Dedifferentiated amniotic fluid mesenchymal stem cell (primary cell): ENCODE measurements around the gene FOLR1.

Experiments used
- DNase-seq: peaks from one replicate; pipeline ENCODE4 v3.0.0-alpha.2; 2016; ENCODE audit errors: extremely low spot score

The FOLR1 gene

GRCh38 chr11:72235351-72236057, 43.6 kb downstream of the FOLR1 start:
- no peak for DNase-seq

GRCh38 chr11:72236083-72236697, 44.2 kb downstream of the FOLR1 start:
- DNase-seq = no peak

GRCh38 chr11:72236774-72237111, 44.8 kb downstream of the FOLR1 start:
- no peak for DNase-seq

GRCh38 chr11:72237112-72237931, 45.4 kb downstream of the FOLR1 start:
- no peak for DNase-seq

GRCh38 chr11:72238040-72238450, 46.1 kb downstream of the FOLR1 start:
- no peak for DNase-seq

GRCh38 chr11:72238492-72239312, 46.8 kb downstream of the FOLR1 start:
- no peak for DNase-seq

- no peak for DNase-seq
Measured at GRCh38 chr11:72239313-72239848, 47.4 kb downstream of the FOLR1 start.

- no peak for DNase-seq
Measured at GRCh38 chr11:72239849-72240460, 48.0 kb downstream of the FOLR1 start.

GRCh38 chr11:72240461-72241290, 48.7 kb downstream of the FOLR1 start:
- no peak for DNase-seq

GRCh38 chr11:72241291-72241781, 49.4 kb downstream of the FOLR1 start:
- no peak for DNase-seq

GRCh38 chr11:72242141-72242540, 50.2 kb downstream of the FOLR1 start:
- DNase-seq = no peak

GRCh38 chr11:72243173-72244059, 51.5 kb downstream of the FOLR1 start:
- DNase-seq = no peak

- DNase-seq = no peak
Measured at GRCh38 chr11:72244060-72244360, 52.1 kb downstream of the FOLR1 start, which contains the start of gene PHOX2A. PHOX2A (minus strand) TSS chr11:72244176; CDS start chr11:72244004, 172 bp downstream.

GRCh38 chr11:72244361-72245262, 52.7 kb downstream of the FOLR1 start:
- no peak for DNase-seq

- no peak for DNase-seq
Measured at GRCh38 chr11:72245263-72245816, 53.4 kb downstream of the FOLR1 start.
